Neural cell (in vitro differentiated cells): ENCODE measurements around the gene CTRB1. TPM values are rescaled to one million over a fixed set of nuclear protein-coding genes. Genes with fewer than 3 reads are reported as not detected.
"Not testable (repeated sequence)": the region's sequence is repeated elsewhere in the genome, so short reads cannot be mapped to it uniquely, and the experiment has no call there.

Source experiments
- H2AFZ ChIP-seq: fragments of 200-600, 300-800 bp; sonication (generic), shearing (Covaris generic); 2 replicates; pipeline ENCODE4 v1.6.0; 2014; ENCODE audit warnings: low read depth, mild to moderate bottlenecking, antibody characterized with exemption, low read length, moderate library complexity
- H3F3A ChIP-seq: fragments of 200-600 bp; shearing (Covaris generic); 2 replicates; pipeline ENCODE4 v1.6.1; 2016; ENCODE audit warnings: mild to moderate bottlenecking, moderate library complexity, mixed read lengths, antibody characterized with exemption, low read length; ENCODE audit not compliant: insufficient read depth, poor library complexity, severe bottlenecking
- H3K27ac ChIP-seq: fragments of 200-600, 300-800 bp; sonication (generic), shearing (Covaris generic); 2 replicates; pipeline ENCODE4 v1.5.1; 2014; ENCODE audit warnings: mild to moderate bottlenecking, low read length, moderate library complexity
- H3K27me3 ChIP-seq: fragments of 300-800, 200-600 bp; sonication (generic), shearing (Covaris generic); 2 replicates; pipeline ENCODE4 v1.6.0; 2014; ENCODE audit warnings: mild to moderate bottlenecking, low read depth, low read length, moderate library complexity; ENCODE audit not compliant: insufficient read depth
- H3K36me3 ChIP-seq: fragments of 300-800, 200-600 bp; sonication (generic), shearing (Covaris generic); 2 replicates; pipeline ENCODE4 v1.5.1; 2014; ENCODE audit warnings: mild to moderate bottlenecking, antibody characterized with exemption, low read length, moderate library complexity; ENCODE audit not compliant: insufficient read depth
- H3K4me2 ChIP-seq: fragments of 300-800, 200-600 bp; sonication (generic), shearing (Covaris generic); 2 replicates; pipeline ENCODE4 v1.6.0; 2014; ENCODE audit warnings: mild to moderate bottlenecking, low read length
- H3K4me3 ChIP-seq: fragments of 300-800, 200-600 bp; sonication (generic), shearing (Covaris generic); 2 replicates; pipeline ENCODE4 v1.5.1; 2014; ENCODE audit warnings: mild to moderate bottlenecking, low read length, moderate library complexity
- H3K79me2 ChIP-seq: fragments of 200-600 bp; shearing (Covaris generic); replicated peaks from 2 replicates; pipeline ENCODE4 v1.6.0; 2014; ENCODE audit warnings: mild to moderate bottlenecking, low read length, moderate library complexity; ENCODE audit not compliant: insufficient read depth
- H3K9ac ChIP-seq: fragments of 300-800, 200-600 bp; sonication (generic), shearing (Covaris generic); 2 replicates; pipeline ENCODE4 v1.6.1; 2016; ENCODE audit warnings: mild to moderate bottlenecking, low read length, mixed read lengths
- H3K9me2 ChIP-seq: fragments of 200-600 bp; shearing (Covaris generic); 2 replicates; pipeline ENCODE4 v1.6.1; 2016; ENCODE audit warnings: mild to moderate bottlenecking, low read length, mixed read lengths; ENCODE audit not compliant: insufficient read depth
- H3K9me3 ChIP-seq: fragments of 200-600, 300-800 bp; sonication (generic), shearing (Covaris generic); 2 replicates; pipeline ENCODE4 v1.6.1; 2016; ENCODE audit warnings: mild to moderate bottlenecking, mixed run types, low read length, moderate library complexity, mixed read lengths
- H4K20me1 ChIP-seq: fragments of 200-600 bp; shearing (Covaris generic); 2 replicates; pipeline ENCODE4 v1.6.1; 2016; ENCODE audit warnings: mild to moderate bottlenecking, mixed run types; ENCODE audit not compliant: insufficient read depth
- EP300 ChIP-seq: fragments of 450-650 bp; conservative IDR thresholded peaks from 2 replicates; pipeline ENCODE4 v1.6.1; 2014; ENCODE audit warnings: antibody characterized with exemption, mild to moderate bottlenecking, moderate library complexity; ENCODE audit not compliant: poor library complexity, severe bottlenecking
- EZH2 ChIP-seq: fragments of 200-600, 300-800 bp; shearing (Covaris generic), sonication (generic); IDR thresholded peaks from 2 replicates; pipeline ENCODE4 v1.6.1; 2014; ENCODE audit warnings: antibody characterized with exemption, low read length, borderline replicate concordance, mild to moderate bottlenecking; ENCODE audit not compliant: insufficient read depth, poor library complexity, severe bottlenecking
- MXI1 ChIP-seq: fragments of 450-650 bp; conservative IDR thresholded peaks from 2 replicates; pipeline ENCODE4 v1.6.1; 2014; ENCODE audit warnings: antibody characterized with exemption, mild to moderate bottlenecking; ENCODE audit not compliant: poor library complexity, severe bottlenecking
- POLR2AphosphoS5 ChIP-seq: IDR thresholded peaks from 2 replicates; pipeline ENCODE4 v1.6.1; 2012
- RAD21 ChIP-seq: fragments of 450-650 bp; conservative IDR thresholded peaks from 2 replicates; pipeline ENCODE4 v1.6.1; 2014; ENCODE audit warnings: antibody characterized with exemption, mild to moderate bottlenecking, moderate library complexity
- SMC3 ChIP-seq: fragments of 450-650 bp; conservative IDR thresholded peaks from 2 replicates; pipeline ENCODE4 v1.6.1; 2014; ENCODE audit warnings: antibody characterized with exemption, mild to moderate bottlenecking, moderate library complexity; ENCODE audit not compliant: poor library complexity
- TAF1 ChIP-seq: IDR thresholded peaks from 2 replicates; pipeline ENCODE4 v1.6.1; 2012; ENCODE audit warnings: low read depth
- polyA plus RNA-seq: library from polyadenylated mRNA; depleted of rRNA; stranded (reverse); fragments of >200 nt; gene quantifications from 2 replicates; pipeline ENCODE4 v1.2.3, GENCODE V29; 2014
- TF ChIP-seq, protein P1 (sequence below): IDR thresholded peaks from 2 replicates; pipeline ENCODE4 v1.6.1; 2012; ENCODE audit warnings: borderline replicate concordance
- TF ChIP-seq, protein P2 (sequence below): fragments of 450-650 bp; IDR thresholded peaks from 2 replicates; pipeline ENCODE4 v1.5.1; 2014; ENCODE audit warnings: antibody characterized with exemption, mild to moderate bottlenecking, moderate library complexity; ENCODE audit not compliant: poor library complexity, severe bottlenecking

The CTRB1 gene
- polyA plus RNA-seq, 1 donor from 2014 or later: not detected

DNA sequence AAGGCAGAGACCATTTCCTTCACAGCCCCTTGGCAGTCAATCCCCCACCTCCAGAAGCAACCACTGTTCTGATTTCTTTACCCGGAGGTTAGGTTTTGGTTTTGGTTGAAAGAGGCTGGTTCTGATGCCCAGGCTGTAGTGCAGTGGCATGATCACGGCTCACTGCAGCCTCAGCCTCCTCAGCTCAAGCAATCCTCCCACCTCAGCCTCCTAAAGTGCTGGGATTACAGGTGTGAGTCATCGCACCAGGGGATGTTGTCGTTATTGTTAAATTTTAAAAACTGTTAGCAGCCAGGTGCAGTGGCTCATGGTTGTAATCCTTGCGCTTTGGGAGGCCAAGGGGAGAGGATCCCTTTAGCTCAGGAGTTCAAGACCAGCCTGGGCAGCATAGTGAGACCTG is 8.8 kb upstream of the CTRB1 start:
- no peaks in the 10 kb centered on the region for H4K20me1 ChIP-seq
- H3K9me2 ChIP-seq: no peaks in the 10 kb centered on the region
- H3K36me3 ChIP-seq: no peaks in the 10 kb centered on the region
- H3K79me2 ChIP-seq: no peaks in the 10 kb centered on the region
- no peak overlapping the region for H3K4me2 ChIP-seq
- no peaks in the 10 kb centered on the region for H3K9me3 ChIP-seq
- H2AFZ ChIP-seq: no peak overlapping the region
- no peak overlapping the region for H3K4me3 ChIP-seq
- H3K9ac ChIP-seq: no peak overlapping the region
- no peak for TF ChIP-seq RAD21
- TF ChIP-seq, protein P1, sequence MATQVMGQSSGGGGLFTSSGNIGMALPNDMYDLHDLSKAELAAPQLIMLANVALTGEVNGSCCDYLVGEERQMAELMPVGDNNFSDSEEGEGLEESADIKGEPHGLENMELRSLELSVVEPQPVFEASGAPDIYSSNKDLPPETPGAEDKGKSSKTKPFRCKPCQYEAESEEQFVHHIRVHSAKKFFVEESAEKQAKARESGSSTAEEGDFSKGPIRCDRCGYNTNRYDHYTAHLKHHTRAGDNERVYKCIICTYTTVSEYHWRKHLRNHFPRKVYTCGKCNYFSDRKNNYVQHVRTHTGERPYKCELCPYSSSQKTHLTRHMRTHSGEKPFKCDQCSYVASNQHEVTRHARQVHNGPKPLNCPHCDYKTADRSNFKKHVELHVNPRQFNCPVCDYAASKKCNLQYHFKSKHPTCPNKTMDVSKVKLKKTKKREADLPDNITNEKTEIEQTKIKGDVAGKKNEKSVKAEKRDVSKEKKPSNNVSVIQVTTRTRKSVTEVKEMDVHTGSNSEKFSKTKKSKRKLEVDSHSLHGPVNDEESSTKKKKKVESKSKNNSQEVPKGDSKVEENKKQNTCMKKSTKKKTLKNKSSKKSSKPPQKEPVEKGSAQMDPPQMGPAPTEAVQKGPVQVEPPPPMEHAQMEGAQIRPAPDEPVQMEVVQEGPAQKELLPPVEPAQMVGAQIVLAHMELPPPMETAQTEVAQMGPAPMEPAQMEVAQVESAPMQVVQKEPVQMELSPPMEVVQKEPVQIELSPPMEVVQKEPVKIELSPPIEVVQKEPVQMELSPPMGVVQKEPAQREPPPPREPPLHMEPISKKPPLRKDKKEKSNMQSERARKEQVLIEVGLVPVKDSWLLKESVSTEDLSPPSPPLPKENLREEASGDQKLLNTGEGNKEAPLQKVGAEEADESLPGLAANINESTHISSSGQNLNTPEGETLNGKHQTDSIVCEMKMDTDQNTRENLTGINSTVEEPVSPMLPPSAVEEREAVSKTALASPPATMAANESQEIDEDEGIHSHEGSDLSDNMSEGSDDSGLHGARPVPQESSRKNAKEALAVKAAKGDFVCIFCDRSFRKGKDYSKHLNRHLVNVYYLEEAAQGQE: no peak
- TF ChIP-seq SMC3: no peak
- TF ChIP-seq, protein P2, sequence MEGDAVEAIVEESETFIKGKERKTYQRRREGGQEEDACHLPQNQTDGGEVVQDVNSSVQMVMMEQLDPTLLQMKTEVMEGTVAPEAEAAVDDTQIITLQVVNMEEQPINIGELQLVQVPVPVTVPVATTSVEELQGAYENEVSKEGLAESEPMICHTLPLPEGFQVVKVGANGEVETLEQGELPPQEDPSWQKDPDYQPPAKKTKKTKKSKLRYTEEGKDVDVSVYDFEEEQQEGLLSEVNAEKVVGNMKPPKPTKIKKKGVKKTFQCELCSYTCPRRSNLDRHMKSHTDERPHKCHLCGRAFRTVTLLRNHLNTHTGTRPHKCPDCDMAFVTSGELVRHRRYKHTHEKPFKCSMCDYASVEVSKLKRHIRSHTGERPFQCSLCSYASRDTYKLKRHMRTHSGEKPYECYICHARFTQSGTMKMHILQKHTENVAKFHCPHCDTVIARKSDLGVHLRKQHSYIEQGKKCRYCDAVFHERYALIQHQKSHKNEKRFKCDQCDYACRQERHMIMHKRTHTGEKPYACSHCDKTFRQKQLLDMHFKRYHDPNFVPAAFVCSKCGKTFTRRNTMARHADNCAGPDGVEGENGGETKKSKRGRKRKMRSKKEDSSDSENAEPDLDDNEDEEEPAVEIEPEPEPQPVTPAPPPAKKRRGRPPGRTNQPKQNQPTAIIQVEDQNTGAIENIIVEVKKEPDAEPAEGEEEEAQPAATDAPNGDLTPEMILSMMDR: no peak
- no peak for TF ChIP-seq MXI1
- no peak for TF ChIP-seq EZH2
- TF ChIP-seq POLR2AphosphoS5: no peak
- no peak for TF ChIP-seq EP300
- TF ChIP-seq TAF1: no peak
- H3K27ac ChIP-seq: no peak overlapping the region
- H3K27me3 ChIP-seq: no peaks in the 10 kb centered on the region
- H3F3A ChIP-seq: no peaks in the 10 kb centered on the region

DNA sequence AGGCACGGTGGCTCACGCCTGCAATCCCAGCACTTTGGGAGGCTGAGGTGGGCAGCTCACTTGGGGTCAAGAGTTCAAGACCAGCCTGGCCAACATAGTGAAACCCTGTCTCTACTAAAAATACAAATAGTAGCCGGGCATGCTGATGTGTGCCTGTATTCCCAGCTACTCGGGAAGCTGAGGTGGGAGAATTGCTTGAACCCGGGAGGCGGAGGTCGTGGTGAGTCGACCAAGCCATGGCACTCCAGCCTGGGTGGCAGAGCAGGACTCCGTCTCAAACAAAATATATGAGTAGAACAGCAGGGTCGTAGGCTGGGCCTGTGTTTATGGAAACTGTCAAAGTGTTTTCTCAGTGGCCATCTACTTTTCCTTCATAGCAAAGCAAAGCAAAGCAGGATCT is 7.5 kb upstream of the CTRB1 start:
- H3K79me2 ChIP-seq, H3K4me2 ChIP-seq, H3K9ac ChIP-seq, H3F3A ChIP-seq, H3K9me3 ChIP-seq, H3K27ac ChIP-seq, H3K9me2 ChIP-seq, H2AFZ ChIP-seq, H3K27me3 ChIP-seq, H3K4me3 ChIP-seq, H3K36me3 ChIP-seq, H4K20me1 ChIP-seq: not testable (repeated sequence)

DNA sequence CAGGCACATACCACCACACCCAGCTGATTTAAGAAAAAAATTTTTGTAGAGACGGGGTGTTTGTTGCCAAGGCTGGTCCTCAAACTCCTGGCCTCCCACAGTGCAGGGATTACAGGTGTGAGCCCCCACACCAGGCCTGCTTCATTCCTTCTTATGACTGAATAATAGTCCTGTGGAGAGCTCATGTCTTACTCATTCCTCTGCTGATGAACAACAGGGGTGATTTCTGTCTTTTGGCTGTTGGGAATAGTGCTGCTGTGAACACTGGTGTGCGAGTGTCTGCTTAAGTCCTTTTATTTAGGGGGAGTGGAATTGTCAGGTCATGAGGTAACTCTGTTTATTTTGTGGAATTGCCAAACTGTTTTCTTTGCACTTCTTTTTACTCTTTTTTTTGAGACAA is 2.7 kb upstream of the CTRB1 start:
- no peaks in the 10 kb centered on the region for H3K79me2 ChIP-seq
- no peak overlapping the region for H3K4me2 ChIP-seq
- no peak overlapping the region for H3K9ac ChIP-seq
- no peaks in the 10 kb centered on the region for H3K36me3 ChIP-seq
- no peaks in the 10 kb centered on the region for H3K9me3 ChIP-seq
- no peaks in the 10 kb centered on the region for H3K27me3 ChIP-seq
- TF ChIP-seq, protein P2: no peak
- no peak for TF ChIP-seq TAF1
- TF ChIP-seq MXI1: no peak
- TF ChIP-seq, protein P1: no peak
- TF ChIP-seq EP300: no peak
- no peak for TF ChIP-seq RAD21
- TF ChIP-seq EZH2: no peak
- TF ChIP-seq SMC3: no peak
- TF ChIP-seq POLR2AphosphoS5: no peak
- no peak overlapping the region for H3K4me3 ChIP-seq
- H3K27ac ChIP-seq: no peak overlapping the region
- H2AFZ ChIP-seq: no peak overlapping the region
- H3K9me2 ChIP-seq: no peaks in the 10 kb centered on the region
- no peaks in the 10 kb centered on the region for H4K20me1 ChIP-seq
- no peaks in the 10 kb centered on the region for H3F3A ChIP-seq
